ENCODE results near the gene MCUB. TPM values are rescaled to one million over a fixed set of nuclear protein-coding genes. Genes with fewer than 3 reads are reported as not detected.
A peak's percentile ranks its signal among the peaks of the same experiment; 100 is the strongest.

MCUB gene
- total and polyA plus RNA-seq, 2 donors, result 41.2 to 62.3 TPM

DNA sequence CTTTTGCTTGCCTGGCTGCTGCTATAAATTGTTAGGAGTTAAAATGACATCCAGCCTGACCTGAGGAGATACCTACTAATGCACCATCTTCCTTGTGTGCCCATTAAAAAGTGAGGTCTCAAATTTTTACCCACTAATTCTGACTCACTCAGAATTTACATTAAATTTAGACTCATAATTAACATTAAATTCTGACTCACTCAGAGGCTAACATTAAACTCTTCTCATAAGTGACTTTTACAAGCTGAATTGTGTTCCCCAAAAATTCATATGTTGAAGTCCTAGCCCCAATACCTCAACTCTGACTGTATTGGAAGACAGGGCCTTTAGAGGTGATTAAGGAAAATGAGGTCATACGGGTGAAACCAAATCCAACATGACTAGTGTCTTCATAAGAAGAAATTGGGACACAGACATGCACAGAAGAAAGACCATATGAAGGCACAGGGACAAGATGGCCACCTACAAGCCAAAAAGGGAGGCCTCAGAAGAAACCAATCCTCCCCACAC, 131.4 kb downstream of the MCUB start:
- Histone ChIP-seq H3K4me3 (ENCODE audit: low read length in 2 of 2) (no peak overlapping the region), H3K36me3 (ENCODE audit: control insufficient read depth in 2 of 2, insufficient read depth in 2 of 2, low read length in 1 of 2) (peaks cover 30 to 61% of the 10 kb centered on the region in 2 donors), H3K4me1 (ENCODE audit: control insufficient read depth in 2 of 2, insufficient read depth in 2 of 2, low read length in 2 of 2) (peaks cover 0 to 2% of the 10 kb centered on the region in 2 donors), H3K9me3 (ENCODE audit: control insufficient read depth in 2 of 2, insufficient read depth in 1 of 2, low read length in 1 of 2) (no peaks in the 10 kb centered on the region), H3K27me3 (ENCODE audit: control insufficient read depth in 2 of 2, insufficient read depth in 1 of 2, low read length in 1 of 2) (no peaks in the 10 kb centered on the region), H3K27ac (ENCODE audit: low read depth in 1 of 2, low read length in 1 of 2) (no peak overlapping the region)
- 97% methylated on average over 1 of the region's 1 CpG for WGBS
- no peak for DNase-seq (ENCODE audit: low read depth in 6 of 9, low spot score in 9 of 9)

DNA sequence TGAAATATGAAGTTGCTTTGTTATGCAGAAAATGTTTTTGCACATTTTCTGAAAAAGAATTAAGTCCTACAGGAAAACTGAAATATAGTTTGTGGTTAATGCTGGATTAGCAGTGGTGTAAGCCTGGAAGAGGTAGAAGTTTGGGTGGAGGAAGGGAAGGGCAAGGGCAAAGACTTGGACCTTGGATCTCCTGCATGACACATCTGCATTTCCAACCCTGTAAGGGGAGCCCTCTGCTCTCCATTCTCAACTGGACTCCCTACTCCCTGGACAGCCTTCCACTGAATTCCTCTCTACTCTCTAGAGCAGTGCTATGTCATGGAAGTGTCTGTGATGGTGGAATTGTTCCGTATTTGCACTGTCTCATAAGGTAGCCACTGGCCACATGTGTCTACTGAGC, 138.6 kb downstream of the MCUB start:
- 97% methylated on average over 1 of the region's 1 CpG for WGBS
- H3K4me3 ChIP-seq (ENCODE audit: low read length in 2 of 2), result no peak overlapping the region
- peaks cover 19 to 21% of the 10 kb centered on the region in 2 donors for H3K36me3 ChIP-seq (ENCODE audit: control insufficient read depth in 2 of 2, insufficient read depth in 2 of 2, low read length in 1 of 2)

DNA sequence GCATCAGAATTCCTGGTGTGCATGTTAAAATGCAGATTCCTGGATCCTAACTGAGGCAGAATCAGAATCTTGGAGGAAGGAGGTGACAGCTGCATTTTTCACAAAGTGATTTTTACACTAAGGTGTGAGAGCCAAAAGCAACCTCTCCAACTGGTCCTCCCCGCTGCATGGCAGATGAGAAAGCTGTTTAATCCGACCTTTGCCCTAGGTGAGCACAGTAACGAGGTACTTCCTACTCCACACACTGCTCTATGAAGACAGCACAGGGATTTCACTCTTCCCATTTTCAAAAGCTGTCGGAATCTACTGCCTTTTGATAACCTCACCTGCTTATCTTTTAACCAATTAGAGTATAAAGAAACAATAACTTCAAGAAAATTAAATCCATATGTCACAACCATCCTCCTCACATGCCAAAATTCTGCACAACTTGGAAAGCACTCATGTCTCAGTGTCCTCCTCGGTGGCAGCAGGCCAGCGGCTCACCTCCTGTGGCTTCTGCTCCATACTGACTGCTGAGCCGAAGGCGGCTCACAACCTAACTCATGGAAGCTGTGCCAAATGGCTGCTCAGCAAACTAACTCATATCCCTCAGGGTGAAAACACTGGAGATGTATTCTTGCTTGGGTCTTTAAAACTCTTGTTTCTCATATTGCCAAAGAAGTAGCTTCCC, 139.6 kb downstream of the MCUB start:
- H3K9me3 ChIP-seq (ENCODE audit: control insufficient read depth in 2 of 2, insufficient read depth in 1 of 2, low read length in 1 of 2), result peaks cover 1 to 4% of the 10 kb centered on the region in 2 donors
- WGBS, result 96% methylated on average over 8 of the region's 8 CpGs
- H3K27me3 ChIP-seq (ENCODE audit: control insufficient read depth in 2 of 2, insufficient read depth in 1 of 2, low read length in 1 of 2), result no peaks in the 10 kb centered on the region
- H3K4me1 ChIP-seq (ENCODE audit: control insufficient read depth in 2 of 2, insufficient read depth in 2 of 2, low read length in 2 of 2), result peaks cover 11 to 13% of the 10 kb centered on the region in 2 donors
- H3K27ac ChIP-seq (ENCODE audit: low read depth in 1 of 2, low read length in 1 of 2), result no peak overlapping the region
- H3K4me3 ChIP-seq (ENCODE audit: low read length in 2 of 2), result no peak overlapping the region
- DNase-seq (ENCODE audit: low read depth in 6 of 9, low spot score in 9 of 9), result no peak
- peaks cover 12 to 15% of the 10 kb centered on the region in 2 donors for H3K36me3 ChIP-seq (ENCODE audit: control insufficient read depth in 2 of 2, insufficient read depth in 2 of 2, low read length in 1 of 2)

More for the DNA sequence above, 138.6 kb downstream of the MCUB start:
- H3K4me1 ChIP-seq (ENCODE audit: control insufficient read depth in 2 of 2, insufficient read depth in 2 of 2, low read length in 2 of 2), result peaks cover 9 to 12% of the 10 kb centered on the region in 2 donors
- DNase-seq (ENCODE audit: low read depth in 6 of 9, low spot score in 9 of 9), result no peak
- no peak overlapping the region for H3K27ac ChIP-seq (ENCODE audit: low read depth in 1 of 2, low read length in 1 of 2)
- no peaks in the 10 kb centered on the region for H3K27me3 ChIP-seq (ENCODE audit: control insufficient read depth in 2 of 2, insufficient read depth in 1 of 2, low read length in 1 of 2)
- H3K9me3 ChIP-seq (ENCODE audit: control insufficient read depth in 2 of 2, insufficient read depth in 1 of 2, low read length in 1 of 2), result peaks cover 1 to 4% of the 10 kb centered on the region in 2 donors

DNA sequence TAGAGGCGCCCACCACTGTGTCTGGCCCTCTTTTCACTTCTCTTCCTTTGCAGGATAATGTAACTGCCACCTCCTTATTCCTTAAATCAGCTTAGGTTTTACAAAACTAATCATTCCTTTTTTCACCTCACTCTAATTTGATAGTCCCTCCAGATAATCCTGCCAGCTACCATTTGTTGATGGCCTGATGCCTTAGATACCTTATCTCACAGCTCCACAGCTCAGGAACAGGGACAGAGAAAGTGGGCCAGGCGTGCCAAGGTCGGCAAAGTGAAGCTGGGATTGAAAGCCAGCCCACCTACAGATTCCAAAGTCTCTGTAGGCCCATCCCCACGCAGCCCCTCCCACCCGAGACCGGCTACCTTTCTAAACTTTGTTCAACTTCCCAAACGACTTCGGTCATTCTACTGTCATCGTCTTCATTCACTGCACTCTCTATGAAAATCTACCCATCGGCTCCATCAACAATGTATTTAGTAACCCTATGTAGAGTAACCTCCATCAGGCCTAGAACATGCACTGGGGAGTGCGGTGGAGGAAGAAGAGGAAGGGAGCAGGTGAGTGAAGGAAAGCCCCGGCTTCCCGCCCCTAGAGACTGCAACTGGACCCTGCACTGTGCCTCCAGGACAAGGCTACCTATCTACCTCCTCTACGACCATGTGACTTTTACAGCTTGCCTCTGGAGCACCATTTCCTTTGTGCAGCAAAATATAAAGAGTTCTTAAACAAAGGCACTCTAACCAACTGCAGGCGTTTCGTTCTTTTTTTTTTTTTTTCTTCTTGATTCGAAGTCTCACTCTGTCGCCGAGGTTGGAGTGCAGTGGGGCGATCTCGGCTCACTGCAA, 141.7 kb downstream of the MCUB start:
- H3K27me3 ChIP-seq (ENCODE audit: control insufficient read depth in 2 of 2, insufficient read depth in 1 of 2, low read length in 1 of 2), result no peaks in the 10 kb centered on the region
- H3K27ac ChIP-seq (ENCODE audit: low read depth in 1 of 2, low read length in 1 of 2), result peak overlapping the region; percentile 82 to 88
- peak overlapping the region; percentile 80 to 82 for H3K4me3 ChIP-seq (ENCODE audit: low read length in 2 of 2)
- H3K9me3 ChIP-seq (ENCODE audit: control insufficient read depth in 2 of 2, insufficient read depth in 1 of 2, low read length in 1 of 2), result peaks cover 1 to 4% of the 10 kb centered on the region in 2 donors
- peaks cover 11 to 13% of the 10 kb centered on the region in 2 donors for H3K4me1 ChIP-seq (ENCODE audit: control insufficient read depth in 2 of 2, insufficient read depth in 2 of 2, low read length in 2 of 2)
- H3K36me3 ChIP-seq (ENCODE audit: control insufficient read depth in 2 of 2, insufficient read depth in 2 of 2, low read length in 1 of 2), result peaks cover 9 to 15% of the 10 kb centered on the region in 2 donors
- peak in 7 of 9 donors; percentile 17 to 69 (median 29) for DNase-seq (ENCODE audit: low read depth in 6 of 9, low spot score in 9 of 9)
- WGBS, result 27% methylated on average over 21 of the region's 21 CpGs

DNA sequence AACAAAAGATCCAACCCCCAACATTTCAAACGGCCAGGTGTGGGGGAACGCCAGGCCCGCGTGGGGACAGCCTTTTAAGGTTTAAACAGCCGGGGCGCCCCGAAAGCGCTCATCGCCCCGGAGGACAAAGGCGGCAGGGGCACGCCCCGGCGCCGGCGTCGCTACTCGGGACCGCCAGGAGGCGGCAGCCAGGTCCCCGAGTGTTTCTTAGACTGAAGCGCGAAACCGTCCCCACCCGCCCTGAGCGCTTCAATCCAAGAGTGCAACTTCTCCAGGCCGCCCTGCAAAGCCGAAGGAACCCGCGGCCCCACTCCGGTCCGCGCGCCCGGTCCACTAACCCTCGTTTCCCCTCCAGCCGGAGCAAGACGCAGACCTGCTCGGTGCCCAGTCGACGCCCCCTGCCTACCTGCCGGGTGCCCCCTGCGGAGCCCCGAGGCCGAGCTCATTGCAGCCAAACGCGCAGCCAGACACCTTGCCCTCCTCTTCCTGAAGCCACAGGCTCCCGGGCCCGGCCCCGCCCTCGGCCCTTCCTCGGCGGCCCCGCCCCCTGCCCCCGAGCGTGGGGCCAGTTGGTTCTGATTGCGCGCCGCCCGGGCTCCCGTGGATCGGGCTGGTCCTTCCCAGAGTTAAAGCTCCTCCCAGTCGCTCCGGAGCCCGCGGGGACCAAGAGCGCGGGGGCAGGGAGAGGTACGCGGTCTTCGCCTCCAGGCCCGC, 143.1 kb downstream of the MCUB start, which contains the start of gene CASP6:
Gene CASP6 (minus strand): TSS at position 496 of the 714 bp plus-strand sequence. CDS start 50 bp downstream, at position 446.
- WGBS, result under 1% methylated on average over 72 of the region's 72 CpGs
- peaks cover 1 to 4% of the 10 kb centered on the region in 2 donors for H3K9me3 ChIP-seq (ENCODE audit: control insufficient read depth in 2 of 2, insufficient read depth in 1 of 2, low read length in 1 of 2)
- DNase-seq (ENCODE audit: low read depth in 6 of 9, low spot score in 9 of 9), result peak; percentile 53 to 91 (median 69)
- H3K36me3 ChIP-seq (ENCODE audit: control insufficient read depth in 2 of 2, insufficient read depth in 2 of 2, low read length in 1 of 2), result peaks cover 0 to 5% of the 10 kb centered on the region in 2 donors
- H3K27ac ChIP-seq (ENCODE audit: low read depth in 1 of 2, low read length in 1 of 2), result peak within 1 kb of the TSS; percentile 82 to 88
- H3K27me3 ChIP-seq (ENCODE audit: control insufficient read depth in 2 of 2, insufficient read depth in 1 of 2, low read length in 1 of 2), result no peaks in the 10 kb centered on the region
- peaks cover 11 to 13% of the 10 kb centered on the region in 2 donors for H3K4me1 ChIP-seq (ENCODE audit: control insufficient read depth in 2 of 2, insufficient read depth in 2 of 2, low read length in 2 of 2)
- peak within 1 kb of the TSS; percentile 80 to 82 for H3K4me3 ChIP-seq (ENCODE audit: low read length in 2 of 2)

DNA sequence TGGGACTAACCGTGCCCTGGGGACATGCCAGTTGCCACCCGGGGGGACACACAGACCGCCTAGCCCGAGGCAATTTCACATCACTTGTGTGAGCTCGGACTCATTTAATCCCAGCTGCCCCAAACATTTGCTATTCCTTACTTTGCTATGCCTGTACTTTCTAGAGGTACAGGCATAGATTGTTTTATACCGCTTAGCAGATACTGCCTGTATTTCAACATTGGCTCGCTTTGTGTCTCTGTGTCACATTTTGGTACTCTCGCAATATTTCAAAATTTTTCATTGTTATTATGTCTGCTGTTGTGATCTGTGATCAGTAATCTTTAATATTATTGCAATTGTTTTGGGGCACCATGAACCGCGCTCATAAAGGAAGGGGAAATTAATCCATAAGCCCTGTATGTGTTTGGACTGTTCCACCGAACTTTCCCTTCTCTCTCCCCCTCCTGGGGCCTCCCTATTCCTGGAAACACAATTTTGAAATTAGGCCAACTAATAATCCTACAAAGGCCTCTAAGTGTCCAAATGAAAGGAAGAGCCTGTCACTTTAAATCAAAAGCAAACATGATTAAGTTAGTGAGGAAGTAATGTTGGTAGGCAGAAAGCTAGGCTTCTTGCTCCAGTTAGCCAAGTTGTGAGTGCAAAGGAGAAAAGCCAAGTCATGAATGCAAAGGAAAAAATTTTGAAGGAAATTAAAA, 143.8 kb downstream of the MCUB start:
- 15% methylated on average over 11 of the region's 11 CpGs for WGBS

DNA sequence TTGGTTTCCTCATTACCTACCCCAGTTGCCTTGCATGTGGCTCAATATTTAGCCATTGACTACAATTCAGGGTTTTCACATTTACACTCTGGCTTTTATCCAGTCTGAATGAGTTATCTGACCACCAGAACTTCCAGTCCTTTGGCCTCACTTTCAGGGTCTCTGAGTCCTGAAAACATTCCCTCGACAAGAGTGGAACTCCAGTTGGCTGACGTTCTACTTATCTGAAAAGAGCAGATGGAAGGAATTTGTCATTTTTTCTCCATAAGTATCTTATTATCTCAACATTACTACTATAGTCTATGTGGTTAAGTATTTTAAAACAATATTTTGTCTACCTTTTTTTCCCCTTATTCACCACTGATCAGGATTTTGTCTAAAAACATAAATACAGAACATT, 148.4 kb downstream of the MCUB start:
- Histone ChIP-seq H3K27me3 (ENCODE audit: control insufficient read depth in 2 of 2, insufficient read depth in 1 of 2, low read length in 1 of 2) (no peaks in the 10 kb centered on the region), H3K4me3 (ENCODE audit: low read length in 2 of 2) (no peak overlapping the region), H3K27ac (ENCODE audit: low read depth in 1 of 2, low read length in 1 of 2) (no peak overlapping the region), H3K9me3 (ENCODE audit: control insufficient read depth in 2 of 2, insufficient read depth in 1 of 2, low read length in 1 of 2) (peaks cover 0 to under 1% of the 10 kb centered on the region in 2 donors), H3K36me3 (ENCODE audit: control insufficient read depth in 2 of 2, insufficient read depth in 2 of 2, low read length in 1 of 2) (no peaks in the 10 kb centered on the region), H3K4me1 (ENCODE audit: control insufficient read depth in 2 of 2, insufficient read depth in 2 of 2, low read length in 2 of 2) (peaks cover 3 to 4% of the 10 kb centered on the region in 2 donors)
- WGBS, result 97% methylated on average over 2 of the region's 2 CpGs
- DNase-seq (ENCODE audit: low read depth in 6 of 9, low spot score in 9 of 9), result no peak

More for the DNA sequence above, 143.8 kb downstream of the MCUB start:
- H3K9me3 ChIP-seq (ENCODE audit: control insufficient read depth in 2 of 2, insufficient read depth in 1 of 2, low read length in 1 of 2), result peaks cover 1 to 4% of the 10 kb centered on the region in 2 donors
- peaks cover 11 to 13% of the 10 kb centered on the region in 2 donors for H3K4me1 ChIP-seq (ENCODE audit: control insufficient read depth in 2 of 2, insufficient read depth in 2 of 2, low read length in 2 of 2)
- peak overlapping the region; percentile 82 to 88 for H3K27ac ChIP-seq (ENCODE audit: low read depth in 1 of 2, low read length in 1 of 2)
- no peaks in the 10 kb centered on the region for H3K27me3 ChIP-seq (ENCODE audit: control insufficient read depth in 2 of 2, insufficient read depth in 1 of 2, low read length in 1 of 2)
- H3K4me3 ChIP-seq (ENCODE audit: low read length in 2 of 2), result peak overlapping the region; percentile 80 to 82
- peaks cover 0 to 5% of the 10 kb centered on the region in 2 donors for H3K36me3 ChIP-seq (ENCODE audit: control insufficient read depth in 2 of 2, insufficient read depth in 2 of 2, low read length in 1 of 2)
- peak in 1 of 9 donors; percentile 19 for DNase-seq (ENCODE audit: low read depth in 6 of 9, low spot score in 9 of 9)

DNA sequence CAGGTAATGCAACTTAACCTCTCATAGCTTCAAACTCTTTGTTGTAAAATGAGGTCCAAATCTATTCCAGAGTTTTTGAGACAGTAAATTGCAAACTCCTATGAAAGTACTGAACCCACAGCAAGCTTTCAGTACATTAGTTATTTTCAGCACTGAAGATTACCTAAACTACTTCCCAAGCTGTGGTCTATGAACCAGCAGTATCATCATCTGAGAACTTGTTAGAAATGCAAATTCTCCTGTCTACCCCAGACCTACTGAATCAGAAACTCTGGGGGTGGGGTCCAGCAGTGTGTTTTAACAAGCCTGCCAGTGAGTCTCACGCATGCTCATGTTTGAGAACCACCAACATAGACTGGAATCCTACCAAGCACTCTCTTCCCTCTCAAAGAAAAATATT, 148.9 kb downstream of the MCUB start:
- no peaks in the 10 kb centered on the region for H3K4me1 ChIP-seq (ENCODE audit: control insufficient read depth in 2 of 2, insufficient read depth in 2 of 2, low read length in 2 of 2)
- no peak for DNase-seq (ENCODE audit: low read depth in 6 of 9, low spot score in 9 of 9)
- 100% methylated on average over 1 of the region's 1 CpG for WGBS
- H3K36me3 ChIP-seq (ENCODE audit: control insufficient read depth in 2 of 2, insufficient read depth in 2 of 2, low read length in 1 of 2), result no peaks in the 10 kb centered on the region
- no peak overlapping the region for H3K27ac ChIP-seq (ENCODE audit: low read depth in 1 of 2, low read length in 1 of 2)
- H3K27me3 ChIP-seq (ENCODE audit: control insufficient read depth in 2 of 2, insufficient read depth in 1 of 2, low read length in 1 of 2), result no peaks in the 10 kb centered on the region
- no peak overlapping the region for H3K4me3 ChIP-seq (ENCODE audit: low read length in 2 of 2)
- H3K9me3 ChIP-seq (ENCODE audit: control insufficient read depth in 2 of 2, insufficient read depth in 1 of 2, low read length in 1 of 2), result no peaks in the 10 kb centered on the region
